GM12891 (cell line): ENCODE data around the gene APOBEC4.
A peak's percentile ranks its signal among the peaks of the same experiment; 100 is the strongest.

Experiments
- POLR2A ChIP-seq: IDR thresholded peaks from 2 replicates; pipeline ENCODE4 v1.6.1; 2011; ENCODE audit warnings: low read depth, low read length, control low read depth
- POLR2AphosphoS5 ChIP-seq: IDR thresholded peaks from 2 replicates; pipeline ENCODE4 v1.6.1; 2011; ENCODE audit warnings: low read depth, low read length, control low read depth
- POU2F2 ChIP-seq: IDR thresholded peaks from 2 replicates; pipeline ENCODE4 v1.6.1; 2011; ENCODE audit warnings: low read depth, mild to moderate bottlenecking, control low read depth, low read length, moderate library complexity
- SPI1 ChIP-seq: IDR thresholded peaks from 2 replicates; pipeline ENCODE4 v1.6.1; 2011; ENCODE audit warnings: low read depth, low read length, control low read depth
- TAF1 ChIP-seq: IDR thresholded peaks from 2 replicates; pipeline ENCODE4 v1.6.1; 2011; ENCODE audit warnings: low read depth, low read length, control low read depth

GRCh38 chr1:183687546-183688304, 34.6 kb upstream of the APOBEC4 start:
- TF ChIP-seq POLR2AphosphoS5 (no peak), POLR2A (no peak), TAF1 (no peak), SPI1 (peak; percentile 51), POU2F2 (no peak)
